DMS153 (cell line): ENCODE data around the gene RALGAPA2.
A peak's percentile ranks its signal among the peaks of the same experiment; 100 is the strongest.

Source experiments
- DNase-seq: peaks from one replicate; lab custom pipeline; 2025; lab: John Stamatoyannopoulos, UW

The RALGAPA2 gene

DNA sequence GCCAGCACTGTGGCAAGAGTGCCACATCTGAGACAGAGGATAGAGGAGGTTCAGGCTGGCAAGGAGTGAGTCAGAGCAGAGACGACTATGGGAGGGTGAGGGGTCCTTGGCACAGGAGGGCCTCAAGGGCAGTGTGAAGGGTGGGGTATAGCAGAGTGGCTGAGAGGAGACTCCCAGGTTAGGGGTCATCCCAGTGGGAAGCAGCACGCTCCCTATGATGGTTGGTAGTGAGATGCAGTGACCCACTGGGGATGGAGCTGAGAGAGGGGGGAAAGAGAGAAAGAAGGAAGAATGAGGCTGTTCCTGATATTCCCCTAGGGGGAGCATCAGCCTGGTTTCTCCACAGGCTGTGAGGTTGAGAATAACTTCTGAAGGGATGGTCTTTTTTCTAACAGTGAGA, 247.2 kb downstream of the RALGAPA2 start:
- no peak for DNase-seq

DNA sequence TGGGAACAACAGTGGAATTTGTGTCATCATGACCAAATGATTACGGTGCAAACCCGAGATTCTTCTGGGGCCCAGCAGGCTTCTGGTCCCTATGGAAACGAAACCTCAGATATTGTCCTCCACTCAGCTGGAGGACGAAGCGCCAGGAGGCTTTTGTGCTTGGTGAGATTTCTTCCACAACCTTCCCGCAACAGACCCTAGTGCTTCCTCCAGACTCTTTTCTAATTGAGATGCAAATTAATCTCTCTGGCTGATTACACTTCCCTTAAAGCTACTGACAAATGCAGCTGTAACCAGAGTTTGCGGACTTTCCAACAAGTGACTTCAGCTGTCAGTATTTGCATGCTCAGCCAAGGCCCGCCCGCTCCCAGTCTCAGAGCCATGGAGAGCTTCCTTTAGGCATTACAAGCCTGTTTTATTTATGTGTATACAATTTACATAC, 248.5 kb downstream of the RALGAPA2 start:
- DNase-seq = peak; percentile 49

DNA sequence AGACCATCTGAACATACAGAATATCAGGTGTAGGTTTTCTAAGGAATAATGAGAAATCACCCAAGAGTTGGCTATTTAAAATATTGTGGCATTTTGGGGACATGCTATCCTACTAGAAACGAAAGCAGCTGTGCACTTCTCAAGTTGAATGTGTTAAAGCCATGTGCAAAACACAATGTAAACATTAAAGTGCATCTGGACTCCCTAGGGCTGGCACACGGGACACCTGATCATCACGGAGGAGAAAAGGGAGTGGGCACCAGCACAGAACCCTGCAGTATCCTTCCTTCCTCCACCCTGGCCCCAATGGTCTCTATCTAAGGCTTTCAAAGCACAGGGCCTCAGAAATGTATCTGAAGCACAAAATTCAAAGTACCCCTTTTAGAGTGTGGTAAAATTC, 250.3 kb downstream of the RALGAPA2 start:
- DNase-seq = peak; percentile 20

DNA sequence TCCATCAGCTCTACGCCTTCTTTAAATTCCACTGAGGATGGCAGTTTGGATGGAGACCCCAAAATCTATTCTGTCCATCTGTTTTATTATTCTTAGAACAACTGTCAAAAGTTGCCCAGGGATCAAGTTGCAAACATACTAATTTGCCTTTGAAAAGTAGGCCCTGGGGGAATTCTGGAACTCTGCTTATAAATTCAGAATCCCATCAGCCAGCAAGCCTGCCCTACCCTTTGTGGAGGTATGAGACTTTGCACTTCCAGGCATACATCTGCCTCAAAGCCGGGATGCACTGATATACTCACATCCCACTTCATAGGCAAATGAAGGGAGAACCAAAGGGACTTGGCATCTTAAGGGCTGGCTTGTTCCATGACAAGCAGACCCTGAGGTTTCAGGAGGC, 250.9 kb downstream of the RALGAPA2 start:
- no peak for DNase-seq

DNA sequence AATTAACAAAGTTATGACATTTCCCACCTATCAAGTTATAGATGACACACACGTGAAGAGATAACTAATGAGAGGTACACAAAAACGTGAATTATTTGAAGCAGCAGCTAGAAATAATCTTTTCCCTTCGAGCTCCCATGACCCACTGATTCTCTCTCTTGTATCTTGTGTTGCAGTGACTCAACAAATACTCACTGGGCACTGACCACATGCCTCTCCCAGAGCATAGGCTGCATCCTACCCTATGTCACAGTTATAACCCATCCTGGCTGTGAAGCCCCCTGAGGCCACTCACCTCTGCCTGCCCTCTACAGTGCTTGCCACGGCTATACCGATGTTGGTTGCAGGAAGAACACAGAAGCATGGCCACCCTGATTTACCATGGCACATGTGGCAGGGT, 252.7 kb downstream of the RALGAPA2 start:
- no peak for DNase-seq

DNA sequence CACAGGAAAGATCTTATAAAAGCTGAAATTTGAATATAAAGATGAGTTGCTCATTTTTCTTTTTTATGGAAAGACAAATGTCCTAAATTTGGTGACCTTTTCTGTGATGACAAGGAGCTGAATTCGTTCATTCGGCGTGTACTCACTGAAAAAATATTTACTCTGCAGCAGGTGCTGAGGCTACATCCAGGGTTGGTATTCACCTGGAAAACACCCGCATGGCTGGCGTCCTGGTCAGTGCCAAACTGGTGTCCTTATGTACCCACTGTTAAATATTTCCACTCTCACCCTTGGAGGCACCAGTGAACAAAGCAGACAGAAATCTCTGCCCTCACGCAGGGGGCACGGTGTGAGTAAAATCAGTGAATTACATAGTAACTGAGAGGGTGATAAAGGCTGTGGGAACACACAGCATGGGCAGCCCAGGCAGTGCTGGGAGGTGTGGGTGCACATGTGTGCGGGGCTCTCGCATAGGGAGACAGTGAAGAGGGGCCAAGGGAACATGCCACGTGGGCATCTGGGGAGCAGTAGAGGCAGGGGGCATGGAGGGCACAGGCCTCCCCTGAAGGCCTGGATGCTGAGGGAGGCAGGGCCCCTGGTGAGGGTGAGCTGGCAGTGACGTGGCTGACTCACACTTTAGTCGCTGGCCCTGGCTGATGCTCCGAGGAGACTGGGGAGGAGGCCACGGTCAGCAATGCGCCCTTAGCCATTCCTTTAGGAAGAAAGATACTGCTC, 254.9 kb downstream of the RALGAPA2 start:
- DNase-seq = peak; percentile 70

DNA sequence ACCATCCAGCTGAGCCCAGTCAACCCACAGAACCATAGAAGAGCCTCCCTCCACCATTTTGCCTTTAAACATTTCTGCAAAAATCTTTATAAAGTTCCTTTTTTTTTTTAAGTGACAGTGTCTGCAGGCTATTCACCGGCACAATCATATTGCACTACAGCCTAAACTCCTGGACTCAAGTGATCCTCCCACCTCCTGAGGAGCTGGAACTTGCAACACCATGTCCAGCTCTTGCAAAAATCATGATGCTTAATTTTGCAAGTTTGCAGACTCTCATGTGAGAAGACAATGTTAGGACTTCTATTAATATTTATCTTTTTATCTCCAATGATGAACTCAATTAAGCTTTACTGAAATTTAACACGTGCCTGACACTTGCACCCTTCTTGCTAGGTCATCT, 255.7 kb downstream of the RALGAPA2 start:
- DNase-seq = no peak

DNA sequence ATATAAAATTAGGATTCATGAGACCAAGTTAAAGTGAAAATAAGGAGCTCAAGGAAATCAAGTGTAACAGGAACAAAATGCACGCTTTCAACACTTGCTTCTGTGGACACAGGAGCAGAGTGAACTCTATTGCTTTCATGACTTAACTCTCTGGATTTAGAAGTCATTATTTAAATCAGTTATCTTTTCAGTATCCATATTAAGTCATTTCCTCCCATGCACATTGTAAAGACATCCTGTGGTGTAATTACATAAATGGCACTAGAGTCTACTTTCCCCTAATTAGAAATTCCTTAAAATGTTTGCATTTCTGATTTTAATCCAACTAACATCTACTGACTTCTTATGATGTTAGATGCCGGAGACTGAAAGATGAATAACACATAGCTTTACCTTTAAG, 256.5 kb downstream of the RALGAPA2 start:
- no peak for DNase-seq

DNA sequence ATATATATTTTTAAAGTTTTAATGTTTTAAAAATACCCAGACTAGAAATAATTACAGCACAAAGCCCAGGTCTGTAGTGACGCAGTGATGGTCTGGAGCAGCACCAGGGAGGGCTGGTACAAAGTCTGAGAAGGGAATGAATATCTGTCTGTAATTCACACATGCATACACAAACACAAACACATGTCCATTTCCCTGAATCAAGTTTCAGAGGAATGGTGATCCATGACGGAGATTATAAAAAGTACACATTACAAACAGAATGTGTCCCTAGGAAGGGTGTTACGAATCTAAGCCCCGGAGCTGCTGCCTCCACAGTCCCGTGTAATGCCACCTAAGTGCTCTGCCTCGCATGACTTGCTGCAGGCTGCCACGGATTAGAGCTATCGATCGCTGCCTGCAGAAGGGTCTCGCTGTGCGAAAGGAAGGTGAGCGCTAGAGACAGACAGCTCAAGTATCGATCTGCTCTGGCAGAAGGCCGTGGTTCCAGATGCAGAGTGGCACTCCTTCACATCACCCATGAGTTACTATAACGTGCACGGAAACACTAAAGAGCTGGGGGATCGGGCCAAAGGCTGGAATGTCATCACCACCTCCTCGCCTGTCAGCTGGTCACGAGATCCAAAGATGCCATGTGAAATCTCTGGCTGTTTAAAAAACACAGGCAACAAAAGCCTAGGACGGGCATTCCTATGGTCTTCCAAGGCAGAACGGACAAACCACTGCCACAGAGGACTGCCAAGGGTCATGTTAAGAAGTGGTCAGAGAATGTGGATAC, 257.4 kb downstream of the RALGAPA2 start:
- DNase-seq = no peak

DNA sequence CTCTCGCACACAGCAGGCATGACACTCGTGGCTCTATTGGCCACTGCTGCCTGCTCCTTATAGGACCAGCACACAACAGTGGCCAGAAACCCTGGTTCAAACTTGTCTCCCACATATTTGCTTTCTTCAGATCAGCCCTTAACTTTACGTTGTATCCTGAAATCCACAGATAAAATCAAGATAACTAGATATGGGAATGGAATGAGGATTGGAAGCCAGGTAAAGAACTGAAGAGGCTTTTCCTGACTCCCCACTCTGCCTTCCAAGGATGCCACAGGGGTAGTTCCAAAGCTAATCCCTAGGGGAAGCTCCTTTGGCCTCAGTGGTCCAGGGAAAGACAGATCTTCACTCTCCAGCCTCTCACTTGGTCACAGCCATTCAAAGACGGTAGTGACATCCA, 258.1 kb downstream of the RALGAPA2 start:
- no peak for DNase-seq

DNA sequence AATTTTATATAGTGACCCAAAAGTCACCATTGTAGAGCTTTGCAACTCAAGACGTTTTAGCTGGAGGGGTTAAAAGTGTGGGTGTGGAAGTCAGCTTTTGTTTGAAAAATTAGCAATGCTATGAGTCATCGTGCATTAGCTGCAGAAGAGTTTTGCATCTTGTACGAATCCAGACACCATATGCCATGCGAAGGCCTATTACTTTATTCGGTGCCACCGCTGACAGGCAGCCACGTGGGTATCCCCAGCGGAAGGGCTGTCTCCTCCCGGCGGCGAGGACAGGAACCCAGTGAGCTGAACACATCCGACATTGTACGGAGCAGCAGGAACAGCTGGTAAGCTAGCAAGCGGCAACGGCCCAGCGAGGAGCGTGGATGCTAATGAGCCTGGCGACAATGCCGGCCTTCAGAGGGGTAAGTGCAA, 260.2 kb downstream of the RALGAPA2 start:
- peak; percentile 87 for DNase-seq

DNA sequence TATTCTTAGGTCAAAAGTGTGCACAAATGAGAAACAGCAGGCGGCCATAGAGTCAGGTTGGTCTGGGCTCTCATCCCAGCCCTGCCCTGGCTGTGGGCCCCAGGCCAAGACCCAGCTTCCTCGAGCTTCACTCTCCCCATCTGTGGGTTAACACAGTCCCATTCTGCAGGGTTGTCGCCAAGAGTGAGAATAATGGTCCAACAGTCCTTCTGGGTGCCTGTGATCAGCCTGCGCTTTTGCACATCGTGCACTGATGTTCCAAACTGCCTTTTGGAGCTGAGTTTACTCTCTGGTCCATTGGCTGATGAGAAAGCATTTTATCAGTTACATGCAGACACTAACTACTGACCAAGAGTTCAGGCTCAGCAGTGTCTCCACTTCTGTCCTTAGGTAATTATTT, 261.9 kb downstream of the RALGAPA2 start:
- peak; percentile 42 for DNase-seq

DNA sequence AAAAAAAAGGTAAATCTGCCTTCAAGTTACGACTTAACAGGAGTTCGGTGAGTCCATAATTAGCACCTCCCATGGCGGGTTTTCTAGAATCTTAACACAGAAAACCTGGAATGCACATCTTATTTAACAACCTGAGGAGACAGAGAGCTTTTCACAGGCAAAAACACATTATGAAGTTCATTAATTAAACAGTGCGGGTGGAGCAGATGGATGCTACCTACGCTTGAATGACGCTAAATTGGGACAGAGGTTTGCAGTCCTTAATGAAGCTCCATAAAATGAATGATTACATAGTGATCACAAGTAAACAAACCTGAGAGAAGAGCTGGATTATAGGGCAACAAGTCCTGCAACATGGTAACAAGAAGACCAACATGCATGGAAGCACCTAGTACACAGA, 263.6 kb downstream of the RALGAPA2 start:
- DNase-seq = peak; percentile 81

DNA sequence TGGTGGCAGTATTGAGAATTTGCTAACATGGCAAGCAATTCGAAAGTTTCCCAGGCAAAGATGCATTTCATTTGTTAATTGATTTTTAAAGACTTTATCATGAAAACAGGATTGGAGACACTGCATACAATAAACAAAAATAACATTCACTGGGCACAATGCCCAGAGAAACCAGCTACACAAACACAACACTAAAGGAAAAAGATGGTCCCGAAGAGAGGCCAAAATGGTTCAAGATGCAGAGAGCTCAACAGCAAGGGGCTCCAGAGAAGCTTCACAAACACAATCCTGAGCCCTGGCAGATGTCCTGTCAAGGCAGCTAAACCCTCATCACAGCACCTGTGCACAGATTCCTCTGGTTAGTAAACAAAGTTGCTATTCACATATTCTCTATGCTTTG, 265.2 kb downstream of the RALGAPA2 start:
- DNase-seq = no peak

DNA sequence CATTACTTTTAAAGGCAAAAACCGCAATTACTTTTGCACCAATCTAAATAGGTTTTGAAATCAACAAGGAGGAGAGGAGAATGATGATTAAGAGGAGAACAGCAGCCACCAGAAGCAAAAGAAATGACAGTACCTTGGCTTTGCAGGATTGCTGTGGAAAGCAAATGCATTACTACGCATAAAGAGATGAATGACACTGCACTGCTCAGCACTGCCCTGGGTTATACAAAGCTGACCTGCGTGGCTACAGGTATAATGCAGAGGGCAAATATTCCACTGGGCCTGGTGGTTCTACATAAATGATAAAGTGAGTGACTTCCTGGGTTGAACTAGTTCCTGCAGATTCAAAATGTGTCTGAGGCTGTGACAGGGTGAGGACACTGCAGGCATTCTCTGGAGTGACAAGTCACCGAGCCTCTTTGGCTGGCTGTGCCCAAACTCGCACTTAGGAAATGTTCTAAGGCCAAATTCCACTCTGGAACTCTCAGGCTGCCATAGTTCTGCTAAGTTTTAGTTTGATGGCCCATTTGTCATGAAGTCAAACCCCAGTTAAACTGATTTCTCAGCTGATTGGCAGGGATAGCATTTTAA, 265.9 kb downstream of the RALGAPA2 start:
- DNase-seq = no peak

DNA sequence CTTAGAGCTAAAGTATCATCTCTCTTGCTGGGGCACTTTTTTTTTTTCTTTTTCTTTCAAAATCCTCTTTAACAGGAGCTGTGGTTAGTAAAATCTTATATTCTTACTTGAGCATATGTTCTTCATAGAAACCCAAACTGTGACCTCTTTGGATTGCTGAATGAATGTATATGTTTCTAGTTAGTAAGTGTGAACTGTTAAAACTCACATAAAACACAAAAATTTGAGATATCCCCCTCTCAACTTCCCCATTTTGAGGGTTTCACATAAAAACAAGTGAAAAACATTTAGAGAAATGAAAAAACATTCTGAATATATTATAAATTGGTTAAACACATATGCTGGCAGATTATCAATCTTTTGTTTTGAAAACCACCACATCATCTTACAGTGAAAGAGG, 266.4 kb downstream of the RALGAPA2 start:
- DNase-seq = no peak

DNA sequence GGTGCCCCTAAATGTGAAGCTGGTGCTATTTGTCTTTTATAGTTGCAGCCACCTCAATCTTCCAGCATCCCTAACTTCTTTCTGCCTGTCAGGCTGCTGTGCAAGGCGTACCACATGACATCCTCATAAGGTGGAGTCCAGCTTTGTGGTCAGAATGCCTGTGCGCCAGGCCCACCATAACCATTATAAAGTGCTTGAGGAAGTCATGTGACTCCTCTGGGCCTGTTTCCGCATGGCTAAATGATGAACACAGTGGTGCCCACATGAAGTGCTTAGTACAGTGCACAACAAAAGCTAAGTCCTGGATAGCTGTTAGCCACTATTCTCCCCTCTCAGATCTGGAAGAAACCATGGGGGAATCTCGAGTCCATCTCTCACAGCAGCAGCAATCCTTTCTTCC, 268.9 kb downstream of the RALGAPA2 start:
- no peak for DNase-seq

DNA sequence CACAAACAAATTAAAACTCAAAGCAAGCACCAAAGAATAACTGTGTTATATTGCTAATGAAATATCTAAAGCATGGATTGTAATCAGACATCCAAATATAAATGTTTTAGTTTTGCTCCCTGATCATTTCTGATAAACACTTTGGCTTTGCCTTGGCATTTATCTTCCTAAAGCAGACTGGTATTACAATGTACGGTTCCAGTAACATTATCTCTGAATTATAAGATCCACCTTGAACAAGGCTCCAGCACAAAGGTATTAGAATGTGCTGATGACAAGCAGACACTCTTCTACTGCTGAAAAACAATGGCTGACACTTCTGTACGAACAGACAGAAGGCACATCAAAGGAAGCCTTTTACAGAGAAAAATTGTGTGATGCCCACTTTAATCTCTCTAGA, 270.0 kb downstream of the RALGAPA2 start:
- DNase-seq = no peak

DNA sequence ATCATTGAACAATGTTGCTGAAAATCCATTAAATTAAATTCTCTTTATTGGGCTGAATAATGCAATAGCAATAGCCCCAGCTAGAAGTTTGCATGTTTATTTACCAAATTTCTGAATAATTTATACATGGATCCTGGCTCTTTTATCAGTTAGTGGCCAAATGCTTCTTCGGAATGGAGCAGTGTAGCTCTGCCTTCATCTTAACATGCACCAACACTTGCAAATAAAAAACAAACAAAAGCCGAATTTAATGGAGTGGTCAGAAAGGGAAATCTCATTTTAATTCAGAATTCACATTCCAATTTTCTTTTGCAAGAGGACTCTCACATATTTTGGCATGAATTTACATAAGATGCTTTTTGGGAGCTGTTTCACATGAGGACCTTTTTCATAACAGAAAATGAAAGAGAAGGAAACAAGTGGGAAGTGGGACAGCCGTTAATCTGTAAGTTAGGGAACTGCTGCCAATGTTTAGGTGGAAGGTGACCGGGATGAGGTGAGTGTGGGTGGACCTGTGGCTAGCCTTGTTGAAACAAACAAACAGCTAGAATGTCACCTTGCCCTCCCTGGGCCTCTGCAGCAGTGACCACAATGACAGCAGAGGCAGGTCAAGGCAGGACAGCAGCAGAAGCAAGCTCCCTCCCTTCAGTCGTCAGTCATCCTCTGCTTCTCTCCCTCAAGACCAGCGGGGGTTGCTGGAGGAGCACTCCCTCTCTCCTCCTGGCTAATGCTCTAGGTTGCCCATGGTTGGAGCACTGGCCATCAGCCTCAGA, 271.4 kb downstream of the RALGAPA2 start:
- no peak for DNase-seq

DNA sequence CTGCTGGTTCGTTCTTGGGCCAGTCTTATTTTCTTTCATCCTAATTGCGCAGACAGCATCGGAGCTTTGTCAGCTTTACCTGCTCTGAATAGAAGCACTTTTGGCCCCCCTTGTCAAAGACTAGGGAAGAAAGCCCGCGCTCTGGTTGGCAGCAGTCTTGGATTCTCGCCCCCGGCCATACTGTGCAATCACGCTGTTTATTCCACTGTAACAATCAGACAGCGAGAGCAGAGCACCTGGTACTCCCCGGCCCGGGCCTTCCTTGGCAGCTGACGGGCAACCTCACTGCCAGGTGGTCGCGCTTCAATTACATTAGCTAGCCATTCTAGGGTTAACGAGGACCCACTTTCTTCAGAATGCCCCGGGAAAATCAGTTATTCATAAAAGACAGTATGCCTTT, 272.0 kb downstream of the RALGAPA2 start:
- no peak for DNase-seq

DNA sequence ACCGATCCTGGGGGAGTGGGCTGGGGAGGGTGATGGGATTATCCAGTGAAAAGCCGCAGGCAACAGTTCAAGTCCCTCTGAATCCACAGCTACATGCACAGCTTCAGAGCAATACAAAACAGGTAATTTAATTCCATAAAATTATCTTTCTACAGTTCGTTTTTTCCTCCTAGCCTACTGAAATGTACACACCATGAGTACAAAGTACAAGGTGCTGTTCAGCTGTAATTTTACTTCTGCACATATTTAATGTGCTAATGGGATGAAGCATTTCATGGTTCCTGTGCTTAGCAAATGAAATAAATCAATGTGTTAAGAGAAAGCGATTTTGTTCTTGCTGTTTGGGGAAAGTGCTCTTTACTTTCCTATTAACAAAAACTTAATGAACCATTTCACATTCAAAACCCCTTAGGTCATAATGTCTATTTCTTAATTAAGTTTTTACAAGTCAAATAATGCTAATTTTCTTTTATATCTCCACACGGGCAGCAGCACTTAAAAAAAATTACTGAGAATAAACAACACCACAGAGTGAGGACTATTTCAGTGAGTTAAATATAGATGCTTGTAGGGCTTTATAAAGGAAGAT, 272.7 kb downstream of the RALGAPA2 start:
- no peak for DNase-seq

DNA sequence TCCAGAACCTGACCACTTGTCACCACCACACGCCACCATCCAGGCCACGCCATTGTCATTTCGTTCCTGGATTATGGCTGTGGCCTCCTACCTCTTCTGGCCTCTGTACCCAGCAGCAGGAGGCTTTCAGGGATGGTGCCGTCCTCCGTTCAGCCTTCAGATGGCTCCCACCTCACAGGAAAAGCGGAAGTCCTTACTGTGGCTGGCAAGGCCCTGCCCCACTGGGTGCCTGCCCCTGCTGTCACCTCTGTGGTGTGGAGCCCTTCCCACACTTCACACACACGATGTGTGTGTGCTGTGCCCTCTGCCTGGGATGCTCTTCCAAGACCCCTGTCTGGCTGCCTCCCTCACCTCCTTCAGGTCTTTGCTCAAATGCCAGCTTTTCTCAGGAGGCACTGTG, 275.1 kb downstream of the RALGAPA2 start:
- DNase-seq = no peak
